ENCODE results near the gene MRPS5.

GRCh38 chr2:95061119-95061512 lies 60.5 kb downstream of the MRPS5 start:
- TF ChIP-seq EZH2phosphoT487 (IDR thresholded peaks at IDR 0.05; ENCODE audit: borderline replicate concordance, low read depth, low read length), result no peak
- TF ChIP-seq, protein P1, sequence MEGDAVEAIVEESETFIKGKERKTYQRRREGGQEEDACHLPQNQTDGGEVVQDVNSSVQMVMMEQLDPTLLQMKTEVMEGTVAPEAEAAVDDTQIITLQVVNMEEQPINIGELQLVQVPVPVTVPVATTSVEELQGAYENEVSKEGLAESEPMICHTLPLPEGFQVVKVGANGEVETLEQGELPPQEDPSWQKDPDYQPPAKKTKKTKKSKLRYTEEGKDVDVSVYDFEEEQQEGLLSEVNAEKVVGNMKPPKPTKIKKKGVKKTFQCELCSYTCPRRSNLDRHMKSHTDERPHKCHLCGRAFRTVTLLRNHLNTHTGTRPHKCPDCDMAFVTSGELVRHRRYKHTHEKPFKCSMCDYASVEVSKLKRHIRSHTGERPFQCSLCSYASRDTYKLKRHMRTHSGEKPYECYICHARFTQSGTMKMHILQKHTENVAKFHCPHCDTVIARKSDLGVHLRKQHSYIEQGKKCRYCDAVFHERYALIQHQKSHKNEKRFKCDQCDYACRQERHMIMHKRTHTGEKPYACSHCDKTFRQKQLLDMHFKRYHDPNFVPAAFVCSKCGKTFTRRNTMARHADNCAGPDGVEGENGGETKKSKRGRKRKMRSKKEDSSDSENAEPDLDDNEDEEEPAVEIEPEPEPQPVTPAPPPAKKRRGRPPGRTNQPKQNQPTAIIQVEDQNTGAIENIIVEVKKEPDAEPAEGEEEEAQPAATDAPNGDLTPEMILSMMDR (conservative IDR thresholded peaks at IDR 0.05; ENCODE audit: low read length), result no peak

Measured in OCI-LY7 (cell line).